HL-60 (cell line): ENCODE measurements around the gene EBLN2.

Experiments
- CTCF ChIP-seq: IDR thresholded peaks from one replicate; pipeline ENCODE4 v1.5.1; 2011; ENCODE audit warnings: low read length, control low read depth, inconsistent platforms; ENCODE audit not compliant: insufficient read depth
- POLR2AphosphoS5 ChIP-seq: IDR thresholded peaks from 2 replicates; pipeline ENCODE4 v1.6.1; 2012; ENCODE audit warnings: low read depth
- REST ChIP-seq: IDR thresholded peaks from 2 replicates; pipeline ENCODE4 v1.6.1; 2012; ENCODE audit warnings: low read depth; ENCODE audit not compliant: insufficient replicate concordance
- SPI1 ChIP-seq: IDR thresholded peaks from 2 replicates; pipeline ENCODE4 v1.6.1; 2012; ENCODE audit warnings: low read depth, mild to moderate bottlenecking, borderline replicate concordance

GRCh38 chr3:73100741-73101559 lies 39.5 kb downstream of the EBLN2 start:
- peak; percentile 89 for TF ChIP-seq CTCF
- no peak for TF ChIP-seq REST
- TF ChIP-seq POLR2AphosphoS5, result no peak
- TF ChIP-seq SPI1, result no peak
